Measurements from ENCODE around the gene SPOCK3.
"Not testable (repeated sequence)": the region's sequence is repeated elsewhere in the genome, so short reads cannot be mapped to it uniquely, and the experiment has no call there.

Gene SPOCK3

GRCh38 chr4:167031534-167032156 lies 202.6 kb downstream of the SPOCK3 start:
- no peak for DNase-seq

- no peak for DNase-seq
Observed at GRCh38 chr4:167028976-167029375, 205.3 kb downstream of the SPOCK3 start.

DNA sequence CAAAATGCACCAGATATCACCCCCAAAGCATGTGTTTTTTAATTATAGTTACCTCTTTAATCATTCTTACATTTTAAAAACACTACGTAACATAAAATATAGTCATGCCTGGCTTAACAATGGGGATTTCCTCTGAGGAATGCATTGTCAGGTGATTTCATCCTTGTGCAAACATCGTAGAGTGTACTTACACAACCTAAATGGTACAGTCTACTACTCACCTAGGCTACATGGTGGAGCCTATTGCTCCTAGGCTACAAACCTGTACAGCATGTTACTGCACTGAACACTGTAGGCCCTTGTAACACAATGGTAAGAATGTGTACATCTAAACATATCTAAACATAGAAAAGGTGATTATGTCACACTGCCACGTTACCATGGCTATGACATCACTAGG lies 208.6 kb downstream of the SPOCK3 start:
- DNase-seq = no peak

DNA sequence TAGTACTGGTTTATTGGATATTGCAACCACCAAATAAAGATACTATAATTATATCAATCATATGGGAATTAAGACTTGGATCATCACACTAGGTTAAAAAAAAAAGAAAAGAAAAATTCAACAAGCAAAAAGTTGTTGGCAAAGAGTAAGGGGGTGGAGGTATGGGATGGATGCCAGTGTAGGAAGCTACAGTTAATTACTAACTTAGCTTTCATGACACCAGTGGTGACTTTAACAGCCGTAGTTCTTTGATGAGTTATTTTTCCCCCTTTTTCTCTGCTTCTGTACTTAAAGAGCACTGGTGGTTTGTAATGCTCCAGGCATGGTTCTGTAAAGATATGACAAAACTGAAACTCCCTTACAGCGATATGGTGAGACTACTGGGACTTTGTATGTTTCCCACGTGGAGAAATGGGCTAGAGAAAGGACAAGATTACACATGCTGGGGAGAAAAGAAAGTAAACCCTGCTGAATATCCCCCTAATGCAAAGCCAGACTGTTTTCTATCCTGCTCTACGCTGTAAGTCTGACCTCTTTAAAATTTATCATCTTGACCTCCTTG lies 210.8 kb downstream of the SPOCK3 start:
- no peak for DNase-seq

DNA sequence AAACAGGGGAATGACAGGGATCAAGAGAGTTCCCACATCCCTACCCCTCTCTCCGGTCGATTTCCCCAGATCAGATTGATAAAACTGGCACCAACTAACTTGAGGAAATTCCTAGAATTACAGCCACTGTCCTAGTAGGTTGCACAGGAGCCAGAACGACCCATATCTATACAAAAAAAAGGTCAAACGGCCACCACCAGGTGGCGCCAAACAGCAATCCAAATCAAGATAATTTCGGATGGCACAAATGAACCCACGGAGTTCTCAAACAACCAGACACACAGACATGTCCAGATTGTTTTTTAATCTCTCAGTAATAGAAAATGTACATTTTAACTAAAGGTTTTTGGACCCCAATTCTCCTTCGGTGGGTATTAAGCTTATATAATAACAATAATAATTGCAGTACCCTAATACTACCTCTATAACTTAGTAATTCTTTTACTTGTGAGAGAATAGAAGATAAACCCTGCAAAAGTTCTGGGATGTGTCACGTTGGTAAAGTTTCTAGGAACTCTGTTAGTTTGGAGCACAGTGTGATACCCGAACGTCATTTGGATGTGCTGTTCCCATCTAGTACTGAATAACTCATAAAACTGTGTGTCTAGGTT lies 212.6 kb downstream of the SPOCK3 start:
- peak; percentile 42 for DNase-seq

DNA sequence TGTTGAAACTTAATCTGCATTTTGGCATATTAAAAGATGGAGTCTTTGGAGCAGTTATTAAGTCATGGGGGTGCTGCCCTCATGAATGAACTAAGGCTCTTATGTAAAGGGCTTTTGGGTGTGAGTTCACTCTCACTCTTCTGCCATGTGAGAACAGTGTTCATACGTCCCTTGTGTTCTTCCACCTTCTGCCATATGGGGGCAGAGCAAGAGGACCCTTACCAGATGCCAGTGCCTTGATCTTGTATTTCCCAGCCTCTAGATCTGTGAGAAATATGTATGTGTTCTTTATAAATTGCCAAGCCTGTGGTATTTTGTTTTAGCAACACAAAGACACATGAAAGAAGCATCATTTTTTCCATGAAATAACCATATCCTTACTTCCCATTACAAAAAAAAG lies 213.9 kb downstream of the SPOCK3 start:
- no peak for DNase-seq

- no peak for DNase-seq
Observed at GRCh38 chr4:167014944-167015343, 219.3 kb downstream of the SPOCK3 start.

GRCh38 chr4:167003326-167003725 lies 231.0 kb downstream of the SPOCK3 start:
- no peak for DNase-seq

GRCh38 chr4:167000141-167000852 lies 234.0 kb downstream of the SPOCK3 start:
- DNase-seq = no peak

DNA sequence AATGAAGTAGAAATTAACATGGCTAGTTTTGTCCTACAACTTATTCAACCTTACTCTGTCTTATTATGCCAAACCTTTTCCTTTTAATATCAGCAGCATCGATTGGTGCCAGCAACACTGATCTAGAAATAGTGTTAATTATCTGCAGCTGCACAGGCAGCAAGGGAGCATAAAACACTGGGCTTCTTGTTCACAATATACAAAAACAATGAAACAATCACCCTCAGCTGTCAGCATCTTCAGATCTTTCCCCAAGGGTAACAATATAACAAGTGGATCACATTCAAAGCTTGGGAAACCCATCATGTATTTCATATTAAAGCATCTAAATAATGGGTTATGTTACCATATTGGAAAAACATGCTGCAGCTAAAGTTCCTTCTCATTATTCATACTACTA lies 238.1 kb downstream of the SPOCK3 start:
- DNase-seq = no peak

DNA sequence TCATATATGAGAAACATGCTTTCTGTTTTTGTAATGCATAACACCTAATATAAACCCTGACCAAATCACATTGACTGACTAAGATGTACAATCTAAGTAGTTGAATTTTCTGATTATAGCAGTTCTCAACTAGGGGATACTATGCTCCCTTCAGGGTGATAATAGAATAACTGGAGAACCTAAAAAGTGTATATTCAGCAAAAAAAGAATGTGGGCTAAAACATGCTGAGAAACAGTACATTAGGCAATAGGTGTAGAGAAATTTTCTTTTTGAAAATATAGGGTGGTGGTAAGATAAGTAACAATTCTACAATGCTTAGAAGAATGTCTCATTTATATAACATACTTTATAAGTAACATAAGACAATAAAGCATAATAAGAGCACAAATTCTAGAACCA lies 239.6 kb downstream of the SPOCK3 start:
- no peak for DNase-seq

- no peak for DNase-seq
Observed at GRCh38 chr4:166991006-166991561, 243.2 kb downstream of the SPOCK3 start.

GRCh38 chr4:166989886-166990285 lies 244.4 kb downstream of the SPOCK3 start:
- DNase-seq = no peak

- no peak for DNase-seq
Observed at GRCh38 chr4:166987026-166987425, 247.3 kb downstream of the SPOCK3 start.

- no peak for DNase-seq
Observed at GRCh38 chr4:166981847-166982246, 252.4 kb downstream of the SPOCK3 start.

- no peak for DNase-seq
Observed at GRCh38 chr4:166980419-166980818, 253.9 kb downstream of the SPOCK3 start.

DNA sequence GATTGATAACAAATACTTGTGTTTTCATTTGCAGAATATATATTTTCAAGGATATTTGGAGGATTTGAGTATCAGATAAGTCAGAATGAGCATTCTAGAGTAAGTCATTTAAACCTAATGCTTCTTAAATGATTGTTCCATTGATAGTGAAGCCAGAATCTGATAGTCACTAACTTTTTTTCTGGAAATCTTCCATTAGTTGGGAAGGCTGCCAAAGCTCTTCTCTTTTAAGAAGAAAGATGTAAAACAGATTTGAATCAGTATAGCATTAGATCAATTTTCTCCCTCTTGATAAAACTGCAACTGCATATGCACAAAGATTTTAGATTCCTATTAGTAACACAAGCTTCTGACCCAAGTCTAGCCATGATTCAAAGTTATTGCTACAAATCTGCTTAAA lies 256.7 kb downstream of the SPOCK3 start:
- no peak for DNase-seq

- DNase-seq = no peak
Observed at GRCh38 chr4:166972071-166972470, 262.2 kb downstream of the SPOCK3 start.

DNA sequence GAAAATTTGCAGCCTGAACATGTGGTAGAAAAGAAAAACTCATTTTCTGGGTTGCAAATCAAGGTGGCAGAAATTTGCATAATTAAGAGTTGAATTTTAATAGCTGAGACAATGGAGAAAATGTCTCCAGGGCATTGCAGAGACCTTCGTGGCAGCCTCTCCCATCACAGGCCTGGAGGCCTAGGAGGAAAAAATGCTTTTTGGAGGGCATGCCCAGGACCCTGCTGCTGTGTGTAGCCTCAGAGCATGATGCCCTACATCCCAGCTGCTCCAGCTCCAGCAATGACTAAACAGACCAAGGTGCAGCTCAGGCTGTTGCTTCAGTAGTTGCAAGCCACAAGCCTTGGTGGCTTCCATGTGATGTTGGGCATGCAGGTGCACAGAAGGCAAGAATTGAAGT lies 266.1 kb downstream of the SPOCK3 start:
- not testable (repeated sequence) for DNase-seq

- no peak for DNase-seq
Observed at GRCh38 chr4:166965562-166965961, 268.7 kb downstream of the SPOCK3 start.

- DNase-seq = no peak
Observed at GRCh38 chr4:166957451-166957850, 276.8 kb downstream of the SPOCK3 start.

GRCh38 chr4:166956484-166956883 lies 277.8 kb downstream of the SPOCK3 start:
- no peak for DNase-seq

- DNase-seq = no peak
Observed at GRCh38 chr4:166941629-166942028, 292.7 kb downstream of the SPOCK3 start.

- no peak for DNase-seq
Observed at GRCh38 chr4:166930464-166930863, 303.8 kb downstream of the SPOCK3 start.
